ENCODE data around the gene CEACAM16. TPM values are rescaled to one million over a fixed set of nuclear protein-coding genes. Genes with fewer than 3 reads are reported as not detected.
"Not testable (repeated sequence)": the region's sequence is repeated elsewhere in the genome, so short reads cannot be mapped to it uniquely, and the experiment has no call there.

The CEACAM16 gene
- total and polyA plus RNA-seq, 4 donors, result not detected

DNA sequence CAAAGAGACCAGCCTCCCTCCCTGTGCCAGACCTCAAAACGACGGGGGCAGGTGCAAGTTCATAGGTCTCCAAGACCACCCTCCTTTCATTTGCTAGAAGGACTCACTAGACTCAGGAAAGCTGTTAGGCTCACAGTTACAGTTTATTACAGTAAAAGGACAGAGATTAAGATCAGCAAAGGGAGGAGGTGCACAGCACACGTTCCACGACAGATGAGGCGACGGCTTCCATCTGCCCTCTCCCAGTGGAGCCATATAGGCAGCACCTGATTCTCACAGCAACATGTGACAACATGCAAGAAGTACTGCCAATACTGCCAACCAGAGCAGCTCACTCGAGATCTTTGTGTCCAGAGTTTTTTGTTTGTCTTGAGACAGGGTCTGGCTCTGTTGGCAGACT lies 37.0 kb upstream of the CEACAM16 start:
- H3K36me3 ChIP-seq (ENCODE audit: control insufficient read depth, insufficient read depth, low read length), result peaks cover 39% of the 10 kb centered on the region
- H3K4me3 ChIP-seq (ENCODE audit: low read depth, low read length), result no peak overlapping the region
- WGBS (ENCODE audit: insufficient coverage), result 83% methylated on average over 7 of the region's 7 CpGs
- no peaks in the 10 kb centered on the region for H3K27me3 ChIP-seq (ENCODE audit: control insufficient read depth, insufficient read depth, low read length)
- DNase-seq (ENCODE audit: low read depth in 4 of 6, low spot score in 6 of 6), result no peak
- H3K4me1 ChIP-seq (ENCODE audit: control insufficient read depth, insufficient read depth, low read length), result peaks cover 16% of the 10 kb centered on the region
- H3K9me3 ChIP-seq (ENCODE audit: control insufficient read depth, insufficient read depth, low read length), result no peaks in the 10 kb centered on the region
- no peak overlapping the region for H3K27ac ChIP-seq (ENCODE audit: low read depth, low read length)

DNA sequence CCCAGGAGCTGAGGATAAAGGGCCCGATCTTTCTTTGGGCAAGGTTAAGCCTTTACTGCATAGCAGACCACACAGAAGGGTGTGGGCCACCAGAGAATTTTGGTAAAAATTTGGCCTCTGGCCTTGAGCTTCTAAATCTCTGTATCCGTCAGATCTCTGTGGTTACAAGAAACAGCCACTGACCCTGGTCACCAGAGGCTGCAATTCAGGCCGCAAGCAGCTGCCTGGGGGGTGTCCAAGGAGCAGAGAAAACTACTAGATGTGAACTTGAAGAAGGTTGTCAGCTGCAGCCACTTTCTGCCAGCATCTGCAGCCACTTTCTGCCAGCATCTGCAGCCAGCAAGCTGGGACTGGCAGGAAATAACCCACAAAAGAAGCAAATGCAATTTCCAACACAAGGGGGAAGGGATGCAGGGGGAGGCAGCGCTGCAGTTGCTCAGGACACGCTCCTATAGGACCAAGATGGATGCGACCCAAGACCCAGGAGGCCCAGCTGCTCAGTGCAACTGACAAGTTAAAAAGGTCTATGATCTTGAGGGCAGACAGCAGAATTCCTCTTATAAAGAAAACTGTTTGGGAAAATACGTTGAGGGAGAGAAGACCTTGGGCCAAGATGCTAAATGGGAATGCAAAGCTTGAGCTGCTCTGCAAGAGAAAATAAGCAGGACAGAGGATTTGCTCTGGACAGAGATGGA lies 36.1 kb upstream of the CEACAM16 start:
- H3K27ac ChIP-seq (ENCODE audit: low read depth, low read length), result no peak overlapping the region
- H3K4me1 ChIP-seq (ENCODE audit: control insufficient read depth, insufficient read depth, low read length), result peaks cover 11% of the 10 kb centered on the region
- DNase-seq (ENCODE audit: low read depth in 4 of 6, low spot score in 6 of 6), result peak in 2 of 6 donors; percentile 9 to 25
- no peaks in the 10 kb centered on the region for H3K27me3 ChIP-seq (ENCODE audit: control insufficient read depth, insufficient read depth, low read length)
- peaks cover 31% of the 10 kb centered on the region for H3K36me3 ChIP-seq (ENCODE audit: control insufficient read depth, insufficient read depth, low read length)
- 53% methylated on average over 7 of the region's 7 CpGs for WGBS (ENCODE audit: insufficient coverage)
- no peak overlapping the region for H3K4me3 ChIP-seq (ENCODE audit: low read depth, low read length)
- H3K9me3 ChIP-seq (ENCODE audit: control insufficient read depth, insufficient read depth, low read length), result no peaks in the 10 kb centered on the region

DNA sequence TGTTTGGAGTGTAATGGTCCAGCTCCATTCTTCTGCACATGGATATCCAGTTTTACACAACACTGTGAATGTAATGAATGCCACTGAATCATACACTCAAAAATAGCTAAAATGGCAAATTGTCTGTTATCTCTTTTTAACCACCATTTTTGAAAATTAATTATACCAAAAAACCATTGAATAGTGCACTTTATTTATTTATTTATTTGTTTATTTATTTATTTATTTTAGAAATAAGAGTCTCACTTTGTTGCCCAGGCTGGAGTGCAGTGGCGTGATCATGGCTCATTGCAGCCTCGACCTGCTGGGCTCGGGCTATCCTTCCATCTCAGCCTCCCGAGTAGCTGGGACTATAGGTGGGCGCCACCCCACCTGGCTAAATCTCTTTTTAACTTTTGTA lies 35.0 kb upstream of the CEACAM16 start:
- H3K4me3 ChIP-seq (ENCODE audit: low read depth, low read length), result no peak overlapping the region
- no peak for DNase-seq (ENCODE audit: low read depth in 4 of 6, low spot score in 6 of 6)
- WGBS (ENCODE audit: insufficient coverage), result 94% methylated on average over 4 of the region's 5 CpGs

GRCh38 chr19:44664976-44665375 lies 34.0 kb upstream of the CEACAM16 start:
- Histone ChIP-seq H3K4me1 (ENCODE audit: control insufficient read depth, insufficient read depth, low read length) (peaks cover 11% of the 10 kb centered on the region), H3K36me3 (ENCODE audit: control insufficient read depth, insufficient read depth, low read length) (peaks cover 13% of the 10 kb centered on the region), H3K4me3 (ENCODE audit: low read depth, low read length) (no peak overlapping the region), H3K27me3 (ENCODE audit: control insufficient read depth, insufficient read depth, low read length) (no peaks in the 10 kb centered on the region), H3K9me3 (ENCODE audit: control insufficient read depth, insufficient read depth, low read length) (no peaks in the 10 kb centered on the region), H3K27ac (ENCODE audit: low read depth, low read length) (no peak overlapping the region)
- DNase-seq (ENCODE audit: low read depth in 4 of 6, low spot score in 6 of 6), result no peak
- WGBS (ENCODE audit: insufficient coverage), result 86% methylated on average over 6 of the region's 10 CpGs

More for the DNA sequence above, 35.0 kb upstream of the CEACAM16 start:
- Histone ChIP-seq H3K4me1 (ENCODE audit: control insufficient read depth, insufficient read depth, low read length) (peaks cover 11% of the 10 kb centered on the region), H3K9me3 (ENCODE audit: control insufficient read depth, insufficient read depth, low read length) (no peaks in the 10 kb centered on the region), H3K27me3 (ENCODE audit: control insufficient read depth, insufficient read depth, low read length) (no peaks in the 10 kb centered on the region), H3K36me3 (ENCODE audit: control insufficient read depth, insufficient read depth, low read length) (peaks cover 23% of the 10 kb centered on the region), H3K27ac (ENCODE audit: low read depth, low read length) (no peak overlapping the region)

DNA sequence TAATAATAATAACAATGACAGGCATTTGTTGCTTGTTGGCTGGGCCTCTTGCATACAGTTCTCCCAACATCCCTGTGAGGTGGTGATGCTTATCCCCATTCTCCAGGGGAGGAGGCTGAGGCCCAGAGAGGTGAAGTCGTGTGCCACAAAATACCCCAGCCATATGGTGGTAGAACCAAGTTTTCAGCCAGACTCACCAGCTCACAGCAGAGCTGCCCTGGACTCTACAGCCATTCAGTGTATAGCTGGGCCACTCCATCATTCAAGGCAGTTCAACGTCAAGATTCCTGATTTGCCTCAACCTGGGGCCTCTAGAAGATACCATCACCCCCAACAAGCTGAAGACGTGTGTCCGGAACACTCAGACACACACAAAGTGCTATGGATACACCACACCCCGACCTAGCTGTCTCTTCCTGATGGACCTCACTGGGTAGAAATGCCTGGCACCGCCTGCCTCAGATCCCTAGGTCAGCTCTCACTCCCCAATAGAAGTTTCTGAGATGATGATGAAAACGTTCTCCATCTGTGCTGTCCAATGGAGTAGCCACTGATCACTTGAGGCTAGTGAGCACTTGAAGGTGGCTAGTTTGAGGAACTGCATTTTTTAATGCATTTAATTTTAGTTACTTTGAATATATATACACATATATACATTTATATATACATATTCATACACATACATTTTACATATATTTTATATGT lies 31.9 kb upstream of the CEACAM16 start:
- Histone ChIP-seq H3K27me3 (ENCODE audit: control insufficient read depth, insufficient read depth, low read length) (no peaks in the 10 kb centered on the region), H3K9me3 (ENCODE audit: control insufficient read depth, insufficient read depth, low read length) (no peaks in the 10 kb centered on the region), H3K4me3 (ENCODE audit: low read depth, low read length) (no peak overlapping the region), H3K36me3 (ENCODE audit: control insufficient read depth, insufficient read depth, low read length) (peaks cover under 1% of the 10 kb centered on the region), H3K27ac (ENCODE audit: low read depth, low read length) (no peak overlapping the region), H3K4me1 (ENCODE audit: control insufficient read depth, insufficient read depth, low read length) (peaks cover 7% of the 10 kb centered on the region)
- 81% methylated on average over 5 of the region's 7 CpGs for WGBS (ENCODE audit: insufficient coverage)
- DNase-seq (ENCODE audit: low read depth in 4 of 6, low spot score in 6 of 6), result no peak

- H3K4me1 ChIP-seq (ENCODE audit: control insufficient read depth, insufficient read depth, low read length), result no peaks in the 10 kb centered on the region
- 90% methylated on average over 2 of the region's 2 CpGs for whole genome bisulfite sequencing (ENCODE audit: insufficient coverage)
Measured at GRCh38 chr19:44668985-44669764, 29.8 kb upstream of the CEACAM16 start.

GRCh38 chr19:44670027-44670426 lies 28.9 kb upstream of the CEACAM16 start:
- H3K4me3 ChIP-seq (ENCODE audit: low read depth, low read length); DNase-seq (ENCODE audit: low read depth in 4 of 6, low spot score in 6 of 6); H3K9me3 ChIP-seq (ENCODE audit: control insufficient read depth, insufficient read depth, low read length); H3K4me1 ChIP-seq (ENCODE audit: control insufficient read depth, insufficient read depth, low read length); H3K36me3 ChIP-seq (ENCODE audit: control insufficient read depth, insufficient read depth, low read length); H3K27me3 ChIP-seq (ENCODE audit: control insufficient read depth, insufficient read depth, low read length); H3K27ac ChIP-seq (ENCODE audit: low read depth, low read length): not testable (repeated sequence)
- WGBS (ENCODE audit: insufficient coverage), result 100% methylated on average over 1 of the region's 2 CpGs

More at GRCh38 chr19:44668985-44669764, 29.8 kb upstream of the CEACAM16 start:
- no peak overlapping the region for H3K27ac ChIP-seq (ENCODE audit: low read depth, low read length)
- no peaks in the 10 kb centered on the region for H3K27me3 ChIP-seq (ENCODE audit: control insufficient read depth, insufficient read depth, low read length)
- no peak overlapping the region for H3K4me3 ChIP-seq (ENCODE audit: low read depth, low read length)
- DNase-seq (ENCODE audit: low read depth in 4 of 6, low spot score in 6 of 6), result no peak
- no peaks in the 10 kb centered on the region for H3K36me3 ChIP-seq (ENCODE audit: control insufficient read depth, insufficient read depth, low read length)
- no peaks in the 10 kb centered on the region for H3K9me3 ChIP-seq (ENCODE audit: control insufficient read depth, insufficient read depth, low read length)

DNA sequence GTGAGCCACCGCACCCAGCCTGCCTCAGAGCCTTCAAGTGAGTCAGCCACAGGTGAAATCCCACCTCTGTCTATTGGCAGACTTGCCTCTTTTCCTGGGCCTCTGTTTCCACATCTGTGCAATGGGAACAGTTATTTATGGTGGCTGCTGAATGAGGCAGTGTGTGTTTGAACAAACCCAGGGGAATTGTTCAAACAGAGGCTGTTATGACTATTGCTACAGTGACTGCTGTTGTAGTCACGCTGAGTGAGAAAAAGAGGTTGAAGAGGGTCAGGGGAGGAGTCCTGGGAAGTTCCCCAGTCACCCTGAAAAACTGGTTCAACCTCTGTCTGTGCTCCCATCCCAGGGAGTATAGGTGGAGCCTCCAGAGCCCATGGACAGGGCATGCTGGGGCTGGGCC lies 27.6 kb upstream of the CEACAM16 start, which contains the start of gene CEACAM19:
Gene CEACAM19, plus strand, starts transcription at position 83 of the 400 bp plus-strand sequence. CDS start 450 bp downstream, outside the sequence.
- Histone ChIP-seq H3K4me1 (ENCODE audit: control insufficient read depth, insufficient read depth, low read length) (no peaks in the 10 kb centered on the region), H3K4me3 (ENCODE audit: low read depth, low read length) (no peak within 1 kb of the TSS), H3K9me3 (ENCODE audit: control insufficient read depth, insufficient read depth, low read length) (no peaks in the 10 kb centered on the region), H3K27me3 (ENCODE audit: control insufficient read depth, insufficient read depth, low read length) (no peaks in the 10 kb centered on the region), H3K36me3 (ENCODE audit: control insufficient read depth, insufficient read depth, low read length) (peaks cover 2% of the 10 kb centered on the region), H3K27ac (ENCODE audit: low read depth, low read length) (no peak within 1 kb of the TSS)
- DNase-seq (ENCODE audit: low read depth in 4 of 6, low spot score in 6 of 6), result no peak
- WGBS (ENCODE audit: insufficient coverage), result 77% methylated on average over 2 of the region's 2 CpGs

- Histone ChIP-seq H3K27ac (ENCODE audit: low read depth, low read length) (no peak overlapping the region), H3K36me3 (ENCODE audit: control insufficient read depth, insufficient read depth, low read length) (peaks cover 2% of the 10 kb centered on the region), H3K27me3 (ENCODE audit: control insufficient read depth, insufficient read depth, low read length) (no peaks in the 10 kb centered on the region), H3K4me1 (ENCODE audit: control insufficient read depth, insufficient read depth, low read length) (no peaks in the 10 kb centered on the region), H3K9me3 (ENCODE audit: control insufficient read depth, insufficient read depth, low read length) (no peaks in the 10 kb centered on the region), H3K4me3 (ENCODE audit: low read depth, low read length) (no peak overlapping the region)
- DNase-seq (ENCODE audit: low read depth in 4 of 6, low spot score in 6 of 6), result no peak
- 43% methylated on average over 1 of the region's 1 CpG for WGBS (ENCODE audit: insufficient coverage)
Measured at GRCh38 chr19:44672226-44672625, 26.7 kb upstream of the CEACAM16 start.

Data from spinal cord (tissue), 10 donors.